NOMO-1 treated with DMSO at 0.1 percent for 48 hours (cell line): Measurements from ENCODE around the gene FADS6.

ENCODE experiments used
- DNase-seq: peaks from one replicate; lab custom pipeline; 2025; ENCODE audit not compliant: unreplicated experiment; lab: John Stamatoyannopoulos, UW

The FADS6 gene

DNA sequence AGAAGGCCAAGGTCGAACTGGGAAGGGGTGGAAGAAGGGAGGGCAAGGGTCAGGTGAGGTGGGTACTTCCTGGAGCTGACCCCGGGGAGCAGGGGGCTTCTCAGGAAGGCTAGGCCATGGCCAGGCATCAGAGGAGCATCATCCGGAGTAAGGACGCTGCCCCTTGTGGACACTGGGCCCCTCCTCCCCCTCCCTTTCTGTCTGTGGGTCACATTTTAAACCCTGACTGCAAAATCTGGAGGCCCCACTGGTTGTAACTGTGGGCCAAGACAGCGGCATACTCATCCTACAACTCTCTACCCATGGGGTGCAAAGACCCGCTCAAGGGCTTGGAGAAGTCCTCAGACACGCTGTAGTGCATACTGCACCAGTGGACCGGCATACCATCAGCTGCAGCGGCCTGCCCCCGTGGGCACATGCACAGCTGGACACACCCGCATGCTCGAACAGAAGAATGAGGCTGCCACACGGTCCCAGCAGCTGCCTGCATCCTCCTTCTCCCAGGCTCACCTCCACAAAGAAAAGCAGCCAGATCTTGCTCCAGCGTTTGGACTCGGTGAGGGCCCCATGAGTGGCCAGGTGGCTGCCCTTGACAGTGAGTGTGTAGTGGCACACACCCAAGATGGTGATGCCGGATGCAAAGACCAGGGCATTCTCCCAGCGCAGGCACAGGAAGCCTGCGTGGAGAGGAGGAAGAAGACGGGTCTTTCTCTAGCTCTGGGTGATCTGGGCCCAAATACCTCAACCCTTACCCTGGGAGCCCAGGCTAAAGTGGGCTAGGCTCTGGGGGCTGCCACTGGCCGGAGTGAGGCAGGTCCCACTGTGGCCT lies 1.2 kb downstream of the FADS6 start:
- no peak for DNase-seq

- DNase-seq, result no peak
Measured at GRCh38 chr17:74890554-74890953, 2.9 kb downstream of the FADS6 start.

DNA sequence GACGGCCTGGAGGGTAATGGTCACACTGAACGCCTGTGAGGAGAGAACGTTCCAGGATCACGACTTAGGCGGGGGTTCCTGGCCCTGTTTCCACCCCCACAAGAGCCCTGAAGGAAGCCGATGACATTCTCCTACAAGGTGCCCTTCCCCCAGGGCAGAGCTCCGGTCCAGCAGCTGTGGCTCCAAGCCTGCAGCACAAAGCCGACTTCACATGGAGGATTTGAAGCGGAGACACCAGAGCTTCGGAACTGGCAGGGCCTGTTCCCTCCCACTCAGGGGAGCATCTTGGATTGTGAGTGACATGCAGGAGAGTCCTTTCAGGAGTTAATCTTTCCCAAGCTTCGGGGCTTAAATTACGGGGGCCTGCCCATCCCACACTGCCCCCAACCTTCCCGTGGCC lies 5.0 kb downstream of the FADS6 start:
- no peak for DNase-seq

DNA sequence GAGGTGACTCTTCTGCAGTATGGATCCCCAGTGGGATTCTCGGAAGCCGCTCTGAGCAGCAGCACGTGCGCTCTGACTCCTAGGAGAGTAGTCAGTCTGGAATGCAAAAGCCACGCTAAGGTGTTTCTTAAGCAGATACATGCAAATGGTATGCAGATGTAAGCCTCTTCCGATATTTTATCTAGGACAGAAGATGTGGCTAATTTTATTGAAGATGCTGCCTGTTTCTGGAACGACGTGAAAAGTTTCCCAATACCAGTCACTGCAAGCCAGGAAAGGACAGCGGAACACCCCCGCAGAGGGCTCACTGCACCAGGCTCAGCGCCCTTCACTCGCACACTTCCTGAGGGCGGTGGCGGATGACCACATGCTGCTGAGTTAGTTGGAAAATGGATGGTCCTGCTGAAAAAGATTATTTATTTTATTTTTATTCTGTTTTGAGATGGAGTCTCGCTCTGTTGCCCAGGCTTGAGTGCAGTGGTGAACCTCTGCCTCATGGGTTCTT lies 10.1 kb downstream of the FADS6 start:
- no peak for DNase-seq

DNA sequence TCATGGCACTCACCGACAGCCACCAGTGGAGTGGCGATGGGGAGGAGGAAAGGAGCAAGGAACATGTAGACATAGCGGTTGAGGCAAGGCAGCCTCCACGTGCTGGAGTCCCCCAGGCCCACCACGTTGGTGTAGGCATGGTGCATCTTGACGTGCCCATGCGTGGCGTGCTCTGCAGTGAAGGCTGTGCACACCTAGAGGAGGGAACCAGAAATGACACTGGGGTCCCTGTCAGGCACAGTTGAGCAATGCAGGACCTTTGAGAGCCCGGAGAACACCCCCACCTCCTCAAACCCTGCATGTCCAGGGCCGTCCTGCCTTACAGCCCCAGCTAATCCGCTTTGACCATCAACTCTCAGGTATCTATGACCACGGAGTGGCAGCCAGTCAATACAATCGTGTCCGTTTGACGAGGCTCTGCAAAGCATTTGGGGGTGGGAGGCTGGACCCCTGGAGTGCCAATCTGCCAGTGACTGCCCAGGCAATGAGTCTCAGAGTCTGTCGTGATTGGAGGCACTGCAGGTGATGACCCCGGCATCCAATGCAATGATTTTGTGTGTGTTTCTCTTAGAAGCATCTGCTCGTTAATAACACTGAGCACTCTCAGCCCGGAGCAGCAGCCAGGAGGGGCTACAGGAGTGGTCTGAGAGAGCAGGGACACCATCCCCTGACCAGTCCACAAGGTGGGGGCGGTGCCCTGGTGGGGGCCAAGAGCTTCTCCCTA lies 10.8 kb downstream of the FADS6 start:
- DNase-seq, result no peak

- no peak for DNase-seq
Measured at GRCh38 chr17:74881073-74881472, 12.4 kb downstream of the FADS6 start.

GRCh38 chr17:74879308-74879707 lies 14.1 kb downstream of the FADS6 start:
- no peak for DNase-seq

DNA sequence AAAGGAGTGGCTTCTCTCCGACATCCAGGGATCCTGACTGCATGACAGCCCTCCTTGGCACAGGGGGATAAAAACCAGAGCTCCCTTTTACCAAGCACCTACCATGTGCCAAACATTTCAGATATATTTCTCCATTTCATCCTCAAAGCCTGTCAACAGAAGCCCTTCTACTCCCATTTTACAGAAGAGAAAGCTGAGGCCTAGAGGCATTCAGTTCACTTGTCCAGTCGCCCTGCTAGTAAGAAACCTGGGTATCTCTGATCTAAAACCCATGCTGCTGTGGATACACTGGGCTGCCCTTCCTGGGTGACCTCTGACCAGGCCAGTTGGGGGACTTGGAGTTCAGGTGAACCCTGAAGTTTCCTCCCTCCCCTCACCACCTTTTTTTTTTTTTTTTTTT lies 14.8 kb downstream of the FADS6 start:
- DNase-seq, result no peak

DNA sequence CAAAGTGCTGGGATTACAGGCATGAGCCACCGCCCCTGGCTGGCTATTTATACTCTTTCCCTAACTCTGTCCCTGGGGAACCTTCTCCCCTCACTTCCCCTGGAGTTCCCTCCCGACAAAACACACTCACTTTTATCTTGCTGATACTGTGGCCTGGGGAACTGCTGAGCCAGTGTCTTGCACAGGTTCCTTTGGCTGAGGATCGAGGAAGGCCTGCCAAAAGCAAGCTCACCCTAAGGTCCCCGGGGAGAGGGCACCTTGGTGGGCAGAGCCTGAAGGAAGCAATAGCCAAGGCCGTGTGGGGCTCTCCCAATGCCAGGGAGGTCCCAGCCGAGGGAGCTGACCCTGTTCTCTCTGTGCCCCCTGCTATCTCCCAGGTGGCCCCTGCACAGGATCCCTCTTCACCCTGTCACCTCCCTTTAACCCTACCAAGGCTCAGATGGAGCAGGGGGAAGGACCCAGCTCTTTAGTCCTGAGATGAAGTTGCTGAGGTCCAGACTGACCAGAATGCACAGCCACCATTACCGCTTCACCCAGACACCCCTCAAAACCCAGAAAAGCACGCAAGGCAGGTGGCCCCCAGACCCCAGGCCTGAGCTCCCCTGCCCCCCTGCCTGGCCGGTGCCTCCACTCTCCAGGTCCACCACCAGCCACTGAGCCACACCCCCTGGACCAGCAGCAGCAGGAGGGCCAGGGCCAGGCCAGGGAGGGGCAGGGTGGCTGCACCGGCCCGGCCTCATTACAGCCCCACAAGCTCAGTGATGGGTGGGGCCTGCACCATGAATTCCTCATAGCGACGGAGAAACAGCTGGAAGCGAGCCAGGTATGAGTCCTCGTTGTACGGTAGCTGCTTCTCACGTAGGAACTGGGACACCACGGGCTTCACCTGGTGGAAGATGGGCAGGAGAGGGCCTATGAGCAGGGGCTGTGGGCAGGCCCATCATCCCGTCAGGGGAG lies 15.6 kb downstream of the FADS6 start:
- DNase-seq, result no peak

GRCh38 chr17:74875977-74876593 lies 17.3 kb downstream of the FADS6 start:
- DNase-seq, result no peak

DNA sequence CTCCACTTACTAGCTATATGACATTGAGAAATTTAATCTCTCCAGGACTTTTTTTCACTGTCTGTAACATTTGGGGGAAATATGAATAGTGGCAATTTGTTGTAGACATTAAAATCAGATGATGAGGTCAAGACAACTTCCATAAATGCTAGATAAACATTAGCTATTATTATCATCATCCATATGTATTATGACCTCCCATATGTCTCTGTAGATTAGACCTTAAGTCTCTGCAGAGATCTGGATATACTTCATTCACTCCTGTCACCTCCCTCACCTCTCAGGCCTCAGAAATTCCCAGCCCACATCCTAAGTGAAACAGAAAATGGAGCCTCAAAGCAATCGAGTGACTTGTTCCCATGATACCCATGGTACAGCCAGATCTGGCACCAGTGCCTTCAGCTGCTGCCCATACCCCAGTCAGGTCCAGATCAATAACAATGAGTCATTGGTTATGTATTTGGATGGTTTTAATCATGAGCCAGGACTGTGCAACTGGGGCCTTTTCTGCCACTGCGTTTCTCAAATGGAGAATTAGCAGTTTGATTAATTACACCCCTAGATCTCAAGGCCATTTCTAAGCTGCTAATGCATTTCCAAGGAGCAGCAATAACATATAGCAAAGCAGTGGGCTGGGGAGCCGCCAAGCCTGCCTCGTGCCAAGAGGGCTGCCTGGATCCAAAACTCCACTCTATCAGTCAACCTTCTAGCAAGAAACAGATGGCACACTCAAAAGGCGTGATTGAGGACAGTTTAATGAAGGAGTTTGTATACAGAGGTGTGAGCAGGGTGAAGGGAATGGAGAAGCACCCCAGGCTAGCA lies 18.1 kb downstream of the FADS6 start:
- DNase-seq, result no peak

DNA sequence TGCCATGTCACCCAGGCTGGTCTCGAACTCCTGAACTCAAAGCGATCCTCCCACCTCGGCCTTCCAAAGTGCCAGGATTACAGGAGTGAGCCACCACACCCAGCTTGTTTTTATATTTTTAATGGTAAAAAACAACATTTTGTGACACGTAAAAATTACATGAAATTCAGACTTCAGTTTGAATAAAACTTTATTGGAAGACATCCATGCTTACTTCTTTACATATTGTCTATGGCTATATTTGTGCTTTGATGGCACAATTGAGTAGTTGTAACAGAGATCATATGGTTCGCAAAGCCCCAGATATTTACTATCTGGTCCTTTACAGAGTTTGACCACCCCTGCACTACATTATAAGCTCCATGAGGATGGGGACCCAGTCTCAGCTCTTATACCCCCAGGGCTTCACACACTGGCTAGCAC lies 18.8 kb downstream of the FADS6 start:
- DNase-seq, result no peak

DNA sequence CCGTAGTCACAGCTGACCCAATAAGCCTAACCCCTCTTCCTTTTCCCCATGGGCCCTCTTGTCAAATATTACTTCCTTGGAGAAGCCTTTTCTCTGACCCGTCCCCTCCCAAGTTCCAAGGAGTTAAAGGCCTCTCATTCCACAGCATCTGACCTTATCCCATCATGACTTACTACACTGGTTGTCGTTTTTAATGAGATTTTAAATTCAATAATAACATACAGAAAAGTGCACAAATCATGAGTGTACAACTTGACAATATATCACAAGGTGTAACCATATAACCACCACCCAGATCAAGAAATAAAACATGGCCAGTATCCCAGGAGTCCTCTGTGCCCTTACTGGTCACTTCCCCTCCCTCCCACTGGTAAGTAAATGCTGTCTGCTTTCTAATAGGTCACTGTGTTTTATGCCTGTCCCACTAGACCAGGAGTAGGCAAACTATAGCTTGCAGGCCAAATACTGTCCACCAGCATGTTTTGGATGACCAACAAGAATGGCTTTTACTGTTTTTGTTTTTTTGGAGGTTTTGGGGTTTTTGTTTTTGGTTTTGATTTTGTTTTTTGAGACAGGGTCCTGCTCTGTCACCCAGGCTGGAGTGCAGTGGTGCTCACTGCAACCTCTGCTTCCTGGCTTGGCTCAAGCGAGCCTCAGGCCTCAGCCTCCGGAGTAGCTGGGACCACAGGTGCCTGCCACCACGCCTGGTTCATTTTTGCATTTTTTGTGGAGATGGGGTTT lies 19.4 kb downstream of the FADS6 start:
- DNase-seq, result peak; percentile 33

GRCh38 chr17:74873037-74873873 lies 20.2 kb downstream of the FADS6 start:
- DNase-seq, result peak; percentile 99

GRCh38 chr17:74872313-74873036 lies 21.0 kb downstream of the FADS6 start, which contains the start of gene FDXR:
FDXR (minus strand) TSS chr17:74872994; CDS start chr17:74872944, 50 bp downstream.
- no peak for DNase-seq

GRCh38 chr17:74871356-74872076 lies 21.9 kb downstream of the FADS6 start:
- no peak for DNase-seq

GRCh38 chr17:74870512-74870911 lies 22.9 kb downstream of the FADS6 start:
- no peak for DNase-seq
